Measurements from ENCODE around the gene NR2C2.

GRCh38 chr3:14933820-14934425 lies 13.5 kb upstream of the NR2C2 start:
- TF ChIP-seq CTCF (IDR thresholded peaks at IDR 0.05; ENCODE audit: insufficient read depth, low read length, poor library complexity, severe bottlenecking): no peak
- TF ChIP-seq EZH2phosphoT487 (conservative IDR thresholded peaks at IDR 0.05; ENCODE audit: low read length): no peak
